Medulla oblongata (tissue), 1 donor: ENCODE measurements around the gene ITIH4.

Source experiments
- DNase-seq: peaks from one replicate; pipeline ENCODE4 v3.0.0-alpha.2; 2015; ENCODE audit errors: extremely low spot score

ITIH4 gene

GRCh38 chr3:52848617-52849016 is 18.1 kb upstream of the ITIH4 start:
- DNase-seq = no peak

GRCh38 chr3:52847726-52848125 is 17.3 kb upstream of the ITIH4 start:
- DNase-seq = no peak

GRCh38 chr3:52847241-52847640 is 16.8 kb upstream of the ITIH4 start:
- DNase-seq = no peak

GRCh38 chr3:52846432-52846965 is 16.0 kb upstream of the ITIH4 start:
- DNase-seq = no peak

GRCh38 chr3:52845691-52846431 is 15.4 kb upstream of the ITIH4 start:
- DNase-seq = peak; percentile 20

- peak; percentile 58 for DNase-seq
These were observed 14.7 kb upstream of the ITIH4 start for GRCh38 chr3:52845157-52845556.

- no peak for DNase-seq
These were observed 14.0 kb upstream of the ITIH4 start for GRCh38 chr3:52844290-52844975.

GRCh38 chr3:52843881-52844280 is 13.4 kb upstream of the ITIH4 start:
- no peak for DNase-seq

GRCh38 chr3:52843108-52843865 is 12.8 kb upstream of the ITIH4 start:
- no peak for DNase-seq

GRCh38 chr3:52842424-52842823 is 12.0 kb upstream of the ITIH4 start:
- no peak for DNase-seq

GRCh38 chr3:52841981-52842340 is 11.5 kb upstream of the ITIH4 start:
- no peak for DNase-seq

GRCh38 chr3:52841211-52841980 is 10.9 kb upstream of the ITIH4 start:
- DNase-seq = no peak

GRCh38 chr3:52839892-52840545 is 9.5 kb upstream of the ITIH4 start:
- no peak for DNase-seq

GRCh38 chr3:52839268-52839575 is 8.8 kb upstream of the ITIH4 start:
- no peak for DNase-seq

- no peak for DNase-seq
These were observed 8.2 kb upstream of the ITIH4 start for GRCh38 chr3:52838561-52839267.

- DNase-seq = no peak
These were observed 6.5 kb upstream of the ITIH4 start for GRCh38 chr3:52836986-52837385.

- DNase-seq = no peak
These were observed 6.0 kb upstream of the ITIH4 start for GRCh38 chr3:52836471-52836845.

- no peak for DNase-seq
These were observed 5.4 kb upstream of the ITIH4 start for GRCh38 chr3:52835766-52836470.

GRCh38 chr3:52834871-52835501 is 4.5 kb upstream of the ITIH4 start, which contains the start of gene MUSTN1:
MUSTN1 (minus strand) TSS chr3:52835019; CDS start chr3:52834948, 71 bp downstream.
- DNase-seq = no peak

- DNase-seq = no peak
These were observed 2.7 kb upstream of the ITIH4 start for GRCh38 chr3:52833202-52833601.
